Thyroid gland (tissue), 4 donors: Measurements from ENCODE around the gene DPP6.

Experiments
- POLR2A ChIP-seq, 2 donors: fragments of 450-650 bp; IDR thresholded peaks; one replicate each; pipeline ENCODE4 v1.6.1; 2017; ENCODE audit warnings: antibody characterized with exemption in 2 of 2, mild to moderate bottlenecking in 2 of 2, moderate library complexity in 1 of 2
- TF ChIP-seq, protein P1 (sequence below), 6 experiments: fragments of 200-600 bp in 3 of 6; fragments of 450-650 bp in 3 of 6; sonication (generic) in 3 of 6; IDR thresholded peaks; one replicate each; pipeline ENCODE4 v1.5.1; 2016 to 2019; ENCODE audit warnings: antibody characterized with exemption in 6 of 6, mild to moderate bottlenecking in 2 of 6, inconsistent platforms in 1 of 6, moderate library complexity in 1 of 6

DNA sequence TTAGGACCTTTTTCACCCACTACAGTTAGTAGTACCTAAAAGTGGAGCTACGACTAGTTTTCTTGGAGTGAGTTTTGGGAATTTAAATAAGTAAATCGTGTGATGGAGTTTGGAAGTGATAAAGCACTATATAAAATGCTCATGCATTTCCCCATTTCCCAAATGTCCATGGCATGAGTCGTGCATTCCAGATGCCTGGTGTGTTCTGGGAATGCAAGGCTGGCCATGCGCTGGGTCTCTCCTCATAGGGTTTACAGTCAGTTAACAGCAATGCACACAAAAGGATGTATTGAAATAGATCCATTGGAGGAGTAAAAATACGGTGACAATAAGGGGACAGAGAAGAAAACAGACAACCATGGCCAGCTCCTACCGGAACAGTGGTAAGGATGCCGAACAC lies 149.8 kb downstream of the DPP6 start:
- TF ChIP-seq, protein P1, sequence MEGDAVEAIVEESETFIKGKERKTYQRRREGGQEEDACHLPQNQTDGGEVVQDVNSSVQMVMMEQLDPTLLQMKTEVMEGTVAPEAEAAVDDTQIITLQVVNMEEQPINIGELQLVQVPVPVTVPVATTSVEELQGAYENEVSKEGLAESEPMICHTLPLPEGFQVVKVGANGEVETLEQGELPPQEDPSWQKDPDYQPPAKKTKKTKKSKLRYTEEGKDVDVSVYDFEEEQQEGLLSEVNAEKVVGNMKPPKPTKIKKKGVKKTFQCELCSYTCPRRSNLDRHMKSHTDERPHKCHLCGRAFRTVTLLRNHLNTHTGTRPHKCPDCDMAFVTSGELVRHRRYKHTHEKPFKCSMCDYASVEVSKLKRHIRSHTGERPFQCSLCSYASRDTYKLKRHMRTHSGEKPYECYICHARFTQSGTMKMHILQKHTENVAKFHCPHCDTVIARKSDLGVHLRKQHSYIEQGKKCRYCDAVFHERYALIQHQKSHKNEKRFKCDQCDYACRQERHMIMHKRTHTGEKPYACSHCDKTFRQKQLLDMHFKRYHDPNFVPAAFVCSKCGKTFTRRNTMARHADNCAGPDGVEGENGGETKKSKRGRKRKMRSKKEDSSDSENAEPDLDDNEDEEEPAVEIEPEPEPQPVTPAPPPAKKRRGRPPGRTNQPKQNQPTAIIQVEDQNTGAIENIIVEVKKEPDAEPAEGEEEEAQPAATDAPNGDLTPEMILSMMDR (IDR thresholded peaks at IDR 0.05) = no peak
- TF ChIP-seq POLR2A (IDR thresholded peaks at IDR 0.05) = no peak
